K562 (cell line): ENCODE results near the gene CHTF8.

Experiments
- ADNP ChIP-seq: fragments of 200-800 bp; sonication (Bioruptor generic); IDR thresholded peaks from 2 replicates; pipeline ENCODE4 v1.6.1; 2016; ENCODE audit warnings: missing genetic modification characterization, missing compliant biosample characterization
- BHLHE40 ChIP-seq: IDR thresholded peaks from 2 replicates; pipeline ENCODE4 v1.6.1; 2011; ENCODE audit warnings: low read length, improper control_type of control experiment
- DDX20 ChIP-seq: fragments of 450-650 bp; IDR thresholded peaks from 2 replicates; pipeline ENCODE4 v1.6.1; 2016; ENCODE audit warnings: missing genetic modification characterization, low read depth, mild to moderate bottlenecking, missing compliant biosample characterization, moderate library complexity
- EP300 ChIP-seq: IDR thresholded peaks from 2 replicates; pipeline ENCODE4 v1.6.1; 2012; ENCODE audit warnings: low read length, improper control_type of control experiment
- EZH2 ChIP-seq: IDR thresholded peaks from 2 replicates; pipeline ENCODE4 v1.6.1; 2012; ENCODE audit warnings: low read depth, mild to moderate bottlenecking, inconsistent platforms, low read length, borderline replicate concordance
- FOXP1 ChIP-seq: sonication (generic); formaldehyde crosslinking; IDR thresholded peaks from 2 replicates; pipeline ENCODE4 v1.8.0; 2022; ENCODE audit warnings: mild to moderate bottlenecking, missing genetic modification reagents
- HMGXB4 ChIP-seq: sonication (generic); formaldehyde crosslinking; IDR thresholded peaks from 2 replicates; pipeline ENCODE4 v1.8.1; 2023; ENCODE audit warnings: mild to moderate bottlenecking, missing genetic modification reagents
- JUND ChIP-seq, 2 experiments: IDR thresholded peaks; 2 replicates in 1 of 2; 3 replicates in 1 of 2; pipeline ENCODE4 v1.6.1; 2011; ENCODE audit warnings: borderline replicate concordance in 2 of 2, low read depth in 2 of 2, low read length in 2 of 2, improper control_type of control experiment in 1 of 2, missing biosample characterization in 1 of 2, missing genetic modification characterization in 1 of 2, missing genetic modification reagents in 1 of 2
- KLF1 ChIP-seq: fragments of 450-650 bp; IDR thresholded peaks from 2 replicates; pipeline ENCODE4 v1.6.1; 2016; ENCODE audit warnings: missing genetic modification characterization, missing compliant biosample characterization
- MAFK ChIP-seq: IDR thresholded peaks from 2 replicates; pipeline ENCODE4 v1.6.1; 2011; ENCODE audit warnings: low read length, improper control_type of control experiment
- MEIS2 ChIP-seq: fragments of 450-650 bp; IDR thresholded peaks from 2 replicates; pipeline ENCODE4 v1.6.1; 2014; ENCODE audit warnings: mild to moderate bottlenecking; ENCODE audit not compliant: partially characterized antibody
- SREBF2 ChIP-seq: sonication (generic); formaldehyde crosslinking; IDR thresholded peaks from 2 replicates; pipeline ENCODE4 v1.4.0; 2020; ENCODE audit warnings: mild to moderate bottlenecking, missing genetic modification reagents
- TF ChIP-seq, protein P1 (sequence below): fragments of 250-450 bp; sonication (Bioruptor Pico); IDR thresholded peaks from 2 replicates; pipeline ENCODE4 v1.8.0; 2022; ENCODE audit warnings: moderate library complexity, mild to moderate bottlenecking, inconsistent platforms

DNA sequence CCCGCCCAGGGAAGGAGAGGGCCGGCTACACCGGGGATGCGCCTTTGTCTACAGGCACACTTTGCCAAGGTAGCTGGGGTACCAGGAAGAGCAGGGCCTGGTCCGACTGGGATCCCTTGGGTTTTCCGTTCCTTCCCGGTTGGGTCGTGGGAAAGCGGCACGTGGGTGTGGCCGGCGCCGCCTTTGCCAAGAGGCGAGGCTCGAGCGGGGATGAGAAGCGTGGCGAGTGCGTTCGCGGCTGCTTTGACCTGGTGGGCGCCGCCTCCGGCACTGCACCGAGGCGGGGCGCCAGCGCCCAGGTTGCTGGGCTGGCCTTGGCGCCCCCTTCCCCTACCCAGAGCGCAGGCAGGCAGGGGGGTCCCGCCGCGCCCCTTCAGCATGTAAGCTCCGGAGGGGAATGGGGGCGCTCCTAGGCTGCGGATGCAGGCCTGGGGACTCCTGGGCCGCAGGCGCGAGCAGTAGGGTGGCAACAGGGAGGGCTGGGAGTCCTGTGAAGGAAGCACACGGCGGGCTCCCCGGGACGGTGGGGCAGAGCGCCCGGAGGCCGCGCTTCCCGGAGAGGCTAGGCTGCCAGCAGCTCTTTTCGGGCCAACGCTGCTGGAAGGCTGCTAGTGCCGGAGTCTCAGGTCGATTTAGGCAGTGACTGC lies 24.9 kb downstream of the CHTF8 start:
- TF ChIP-seq DDX20 (tag) (no peak), KLF1 (tag) (no peak), MAFK (no peak), EZH2 (no peak), MEIS2 (no peak), HMGXB4 (CRISPR knock-in tag) (no peak), FOXP1 (CRISPR knock-in tag) (no peak), ADNP (no peak), SREBF2 (CRISPR knock-in tag) (no peak), BHLHE40 (no peak), JUND (IDR thresholded peaks at IDR 0.05; ENCODE audit: borderline replicate concordance, low read depth, low read length) (no peak), JUND (tag; IDR thresholded peaks at IDR 0.05; ENCODE audit: borderline replicate concordance, low read depth, low read length) (no peak), EP300 (no peak)
- TF ChIP-seq, protein P1, sequence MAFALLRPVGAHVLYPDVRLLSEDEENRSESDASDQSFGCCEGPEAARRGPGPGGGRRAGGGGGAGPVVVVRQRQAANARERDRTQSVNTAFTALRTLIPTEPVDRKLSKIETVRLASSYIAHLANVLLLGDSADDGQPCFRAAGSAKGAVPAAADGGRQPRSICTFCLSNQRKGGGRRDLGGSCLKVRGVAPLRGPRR = no peak
